Measurements from ENCODE around the gene ZNF526. TPM values are rescaled to one million over a fixed set of nuclear protein-coding genes. Genes with fewer than 3 reads are reported as not detected.

Gene ZNF526
- total and polyA plus RNA-seq, 2 experiments from 2014 or later = 8.8 to 9.2 TPM

- Histone ChIP-seq H3K4me3 (no peak overlapping the region), H3K27me3 (no peaks in the 10 kb centered on the region), H3K27ac (no peak overlapping the region), H3K4me1 (ENCODE audit: low read depth) (no peaks in the 10 kb centered on the region), H3K36me3 (peaks cover 47% of the 10 kb centered on the region), H3K9me3 (ENCODE audit: low read depth) (no peaks in the 10 kb centered on the region)
- no peak for TF ChIP-seq CTCF (IDR thresholded peaks at IDR 0.05; ENCODE audit: low read depth, low read length)
- no peak for DNase-seq (ENCODE audit: low read depth in 1 of 2, low spot score in 1 of 2)
Observed at GRCh38 chr19:42233678-42234292, 13.7 kb downstream of the ZNF526 start.

GRCh38 chr19:42234364-42234763, 14.3 kb downstream of the ZNF526 start:
- H3K27me3 ChIP-seq = no peaks in the 10 kb centered on the region
- H3K27ac ChIP-seq = no peak overlapping the region
- no peak for DNase-seq (ENCODE audit: low read depth in 1 of 2, low spot score in 1 of 2)
- no peak for TF ChIP-seq CTCF (IDR thresholded peaks at IDR 0.05; ENCODE audit: low read depth, low read length)
- H3K9me3 ChIP-seq (ENCODE audit: low read depth) = no peaks in the 10 kb centered on the region
- no peak overlapping the region for H3K4me3 ChIP-seq
- H3K4me1 ChIP-seq (ENCODE audit: low read depth) = no peaks in the 10 kb centered on the region
- H3K36me3 ChIP-seq = peaks cover 47% of the 10 kb centered on the region

GRCh38 chr19:42235181-42235580, 15.1 kb downstream of the ZNF526 start:
- Histone ChIP-seq H3K4me3 (no peak overlapping the region), H3K36me3 (peaks cover 43% of the 10 kb centered on the region), H3K27ac (no peak overlapping the region), H3K4me1 (ENCODE audit: low read depth) (no peaks in the 10 kb centered on the region), H3K9me3 (ENCODE audit: low read depth) (no peaks in the 10 kb centered on the region), H3K27me3 (no peaks in the 10 kb centered on the region)
- no peak for DNase-seq (ENCODE audit: low read depth in 1 of 2, low spot score in 1 of 2)
- no peak for TF ChIP-seq CTCF (IDR thresholded peaks at IDR 0.05; ENCODE audit: low read depth, low read length)

DNA sequence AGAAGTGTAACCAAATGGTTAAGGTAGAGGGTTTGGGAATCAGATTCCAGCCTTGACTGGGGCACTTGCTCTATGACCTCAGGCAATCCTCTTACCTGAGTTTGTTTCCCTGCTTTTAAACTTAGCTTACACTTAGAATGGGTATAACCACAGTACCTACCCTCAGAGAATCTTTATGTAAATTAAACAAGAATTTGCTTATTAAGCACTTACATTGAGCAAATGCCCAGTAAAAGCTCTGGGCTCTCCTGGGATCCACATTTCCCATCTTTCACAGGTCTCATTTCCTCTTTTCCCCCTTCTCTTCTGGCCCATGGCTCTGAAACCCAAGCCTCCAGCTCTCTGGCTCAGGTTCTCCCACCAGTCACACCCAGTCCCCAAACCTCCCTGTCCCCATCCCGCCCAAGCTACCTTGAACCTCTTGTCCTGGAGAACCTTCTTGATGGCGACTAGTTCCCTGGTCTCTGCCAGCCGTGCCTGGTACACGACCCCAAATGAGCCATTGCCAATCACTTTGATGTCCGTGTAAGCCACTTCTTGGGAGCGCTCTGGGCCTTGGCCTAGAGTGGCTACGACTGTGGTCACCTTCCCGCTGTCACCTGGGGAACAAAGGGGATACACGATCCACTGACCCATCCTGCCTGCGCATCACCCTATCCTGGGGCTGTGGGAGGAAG, 19.6 kb downstream of the ZNF526 start:
- no peak for TF ChIP-seq CTCF (IDR thresholded peaks at IDR 0.05; ENCODE audit: low read depth, low read length)

DNA sequence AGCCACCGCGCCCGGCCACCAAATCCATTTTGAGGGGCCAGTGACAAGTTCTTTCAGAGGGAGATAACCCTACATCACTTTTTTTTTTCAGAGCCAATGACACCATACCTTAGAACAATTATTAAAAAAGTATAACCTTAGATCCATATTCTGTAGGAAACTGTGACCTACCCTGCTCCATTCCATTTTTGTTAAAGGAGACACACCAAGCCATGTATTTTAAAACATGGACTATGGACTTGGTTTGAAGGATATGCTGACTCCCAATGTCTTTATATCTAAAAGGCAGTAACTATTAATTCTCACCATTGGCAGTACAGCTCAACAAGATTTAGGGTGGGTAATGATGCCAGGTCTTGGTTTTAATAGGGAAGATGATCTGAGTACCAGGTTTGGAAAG, 21.2 kb downstream of the ZNF526 start:
- DNase-seq (ENCODE audit: low read depth in 1 of 2, low spot score in 1 of 2) = no peak
- peaks cover 5% of the 10 kb centered on the region for H3K36me3 ChIP-seq
- H3K27me3 ChIP-seq = no peaks in the 10 kb centered on the region
- no peak for TF ChIP-seq CTCF (IDR thresholded peaks at IDR 0.05; ENCODE audit: low read depth, low read length)
- no peaks in the 10 kb centered on the region for H3K9me3 ChIP-seq (ENCODE audit: low read depth)
- peak overlapping the region; percentile 95 for H3K27ac ChIP-seq
- peaks cover 12% of the 10 kb centered on the region for H3K4me1 ChIP-seq (ENCODE audit: low read depth)
- peak overlapping the region; percentile 96 for H3K4me3 ChIP-seq

More for the DNA sequence above, 19.6 kb downstream of the ZNF526 start:
- DNase-seq (ENCODE audit: low read depth in 1 of 2, low spot score in 1 of 2) = no peak
- H3K4me1 ChIP-seq (ENCODE audit: low read depth) = peaks cover 7% of the 10 kb centered on the region
- H3K36me3 ChIP-seq = peaks cover 18% of the 10 kb centered on the region
- H3K9me3 ChIP-seq (ENCODE audit: low read depth) = no peaks in the 10 kb centered on the region
- no peak overlapping the region for H3K27ac ChIP-seq
- no peak overlapping the region for H3K4me3 ChIP-seq
- H3K27me3 ChIP-seq = no peaks in the 10 kb centered on the region
